Keratinocyte (primary cell): ENCODE measurements around the gene PIGL.

Source experiments
- CTCF ChIP-seq, 3 experiments: IDR thresholded peaks in 1 of 3; conservative IDR thresholded peaks in 1 of 3; optimal IDR thresholded peaks in 1 of 3; 2 replicates in 2 of 3; 3 replicates in 1 of 3; pipeline versions ENCODE3 to v1.5.1; 2011; ENCODE audit warnings: low read length in 3 of 3, mild to moderate bottlenecking in 3 of 3, moderate library complexity in 2 of 3, control low read depth in 1 of 3, inconsistent platforms in 1 of 3; ENCODE audit not compliant: insufficient read depth in 2 of 3; ENCODE audit errors: extremely low read depth in 1 of 3
- EZH2 ChIP-seq: IDR thresholded peaks from one replicate; pipeline ENCODE4 v1.6.1; 2012; ENCODE audit warnings: inconsistent platforms, mild to moderate bottlenecking, low read length, moderate library complexity

- TF ChIP-seq CTCF (optimal IDR thresholded peaks at IDR 0.05 in 1 of 3, IDR thresholded peaks at IDR 0.05 in 1 of 3, conservative IDR thresholded peaks at IDR 0.05 in 1 of 3; ENCODE audit: extremely low read depth in 1 of 3, insufficient read depth in 2 of 3, low read length in 3 of 3): no peak
- TF ChIP-seq EZH2: no peak
Measured at GRCh38 chr17:16222406-16222805, 5.4 kb downstream of the PIGL start.
